Lower lobe of right lung (tissue), 2 donors: ENCODE results near the gene LRRC28. TPM values are rescaled to one million over a fixed set of nuclear protein-coding genes. Genes with fewer than 3 reads are reported as not detected.

Experiments
- ATAC-seq, 2 donors: fragments of 200-7000 bp; cut with Tn5 transposase; one replicate each; pipeline ENCODE4 v1.9.1; 2020 to 2022; ENCODE audit warnings: mild to moderate bottlenecking in 2 of 2, moderate library complexity in 2 of 2
- DNase-seq: peaks from one replicate; pipeline ENCODE4 v3.0.0-alpha.2; 2020
- H3K27ac ChIP-seq: fragments of 200-600 bp; one replicate; pipeline ENCODE4 v1.8.0; 2022
- H3K27me3 ChIP-seq: fragments of 200-600 bp; one replicate; pipeline ENCODE4 v1.8.0; 2022; ENCODE audit warnings: low read depth
- H3K36me3 ChIP-seq: fragments of 200-600 bp; one replicate; pipeline ENCODE4 v1.8.0; 2022; ENCODE audit warnings: mild to moderate bottlenecking
- H3K4me1 ChIP-seq: fragments of 200-600 bp; one replicate; pipeline ENCODE4 v1.8.0; 2022
- H3K4me3 ChIP-seq: fragments of 200-600 bp; one replicate; pipeline ENCODE4 v1.8.0; 2022; ENCODE audit warnings: mild to moderate bottlenecking
- H3K9me3 ChIP-seq: fragments of 200-600 bp; one replicate; pipeline ENCODE4 v1.8.0; 2022
- intact Hi-C: fragments of 100-400 bp; cut with DNase I; formaldehyde crosslinking; loops from one replicate; pipeline ENCODE4 v1.11.0; 2022
- total RNA-seq: library from RNA; stranded (reverse); fragmentation: NEBNext Ultra II Directional; extraction: Animal tissue kit (Norgen Biotek cat#: 25700); gene quantifications from one replicate; pipeline ENCODE4 v1.2.1, GENCODE V29; 2021
- TF ChIP-seq, protein P1 (sequence below): fragments of 200-600 bp; IDR thresholded peaks from one replicate; pipeline ENCODE4 v1.8.0; 2022; ENCODE audit warnings: antibody characterized with exemption, mild to moderate bottlenecking
- donor health status: DM: no; HTN: yes; CAD: no; lungs with severe emphysema.

The LRRC28 gene
- total RNA-seq, 1 donor from 2014 or later: 23.8 TPM

DNA sequence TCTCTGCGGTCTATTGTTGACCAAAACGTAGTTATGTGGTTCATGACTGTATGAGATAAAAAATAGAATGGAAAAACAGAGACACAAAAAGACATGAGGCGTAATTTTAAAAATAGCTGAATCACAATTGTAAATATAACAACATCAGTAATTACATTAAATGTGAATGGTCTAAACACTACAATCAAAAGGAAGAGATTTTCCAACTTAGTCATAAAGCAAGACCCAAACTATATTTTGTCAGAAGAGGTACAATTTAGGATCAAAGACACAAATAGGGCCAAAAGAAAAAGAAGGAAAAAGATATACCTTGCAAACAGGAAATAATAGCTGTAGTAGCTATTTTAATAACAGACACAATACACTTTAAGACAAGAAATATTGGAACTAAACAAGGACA lies 61.5 kb downstream of the LRRC28 start:
- H3K4me3 ChIP-seq: no peak overlapping the region
- no peak overlapping the region for H3K27ac ChIP-seq
- no peaks in the 10 kb centered on the region for H3K27me3 ChIP-seq
- no peaks in the 10 kb centered on the region for H3K4me1 ChIP-seq
- H3K36me3 ChIP-seq: no peaks in the 10 kb centered on the region
- no peak for DNase-seq
- peaks cover 5% of the 10 kb centered on the region for H3K9me3 ChIP-seq
- TF ChIP-seq, protein P1, sequence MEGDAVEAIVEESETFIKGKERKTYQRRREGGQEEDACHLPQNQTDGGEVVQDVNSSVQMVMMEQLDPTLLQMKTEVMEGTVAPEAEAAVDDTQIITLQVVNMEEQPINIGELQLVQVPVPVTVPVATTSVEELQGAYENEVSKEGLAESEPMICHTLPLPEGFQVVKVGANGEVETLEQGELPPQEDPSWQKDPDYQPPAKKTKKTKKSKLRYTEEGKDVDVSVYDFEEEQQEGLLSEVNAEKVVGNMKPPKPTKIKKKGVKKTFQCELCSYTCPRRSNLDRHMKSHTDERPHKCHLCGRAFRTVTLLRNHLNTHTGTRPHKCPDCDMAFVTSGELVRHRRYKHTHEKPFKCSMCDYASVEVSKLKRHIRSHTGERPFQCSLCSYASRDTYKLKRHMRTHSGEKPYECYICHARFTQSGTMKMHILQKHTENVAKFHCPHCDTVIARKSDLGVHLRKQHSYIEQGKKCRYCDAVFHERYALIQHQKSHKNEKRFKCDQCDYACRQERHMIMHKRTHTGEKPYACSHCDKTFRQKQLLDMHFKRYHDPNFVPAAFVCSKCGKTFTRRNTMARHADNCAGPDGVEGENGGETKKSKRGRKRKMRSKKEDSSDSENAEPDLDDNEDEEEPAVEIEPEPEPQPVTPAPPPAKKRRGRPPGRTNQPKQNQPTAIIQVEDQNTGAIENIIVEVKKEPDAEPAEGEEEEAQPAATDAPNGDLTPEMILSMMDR: no peak
- no peak for ATAC-seq
- intact Hi-C loops: no loop called here

- Histone ChIP-seq H3K4me1 (no peaks in the 10 kb centered on the region), H3K9me3 (peaks cover 5% of the 10 kb centered on the region), H3K4me3 (no peak overlapping the region), H3K27me3 (no peaks in the 10 kb centered on the region), H3K36me3 (no peaks in the 10 kb centered on the region), H3K27ac (no peak overlapping the region)
- DNase-seq (no peak), ATAC-seq (no peak)
- TF ChIP-seq, protein P1: no peak
- intact Hi-C loops: no loop called here
Measured at GRCh38 chr15:99315636-99316035, 64.4 kb downstream of the LRRC28 start.

GRCh38 chr15:99320374-99321215 lies 69.3 kb downstream of the LRRC28 start:
- peaks cover 5% of the 10 kb centered on the region for H3K4me1 ChIP-seq
- no peak overlapping the region for H3K27ac ChIP-seq
- no peak overlapping the region for H3K4me3 ChIP-seq
- no peaks in the 10 kb centered on the region for H3K36me3 ChIP-seq
- H3K27me3 ChIP-seq: no peaks in the 10 kb centered on the region
- TF ChIP-seq, protein P1: no peak
- no peak for DNase-seq
- H3K9me3 ChIP-seq: no peaks in the 10 kb centered on the region
- intact Hi-C loops: no loop called here
- no peak for ATAC-seq

DNA sequence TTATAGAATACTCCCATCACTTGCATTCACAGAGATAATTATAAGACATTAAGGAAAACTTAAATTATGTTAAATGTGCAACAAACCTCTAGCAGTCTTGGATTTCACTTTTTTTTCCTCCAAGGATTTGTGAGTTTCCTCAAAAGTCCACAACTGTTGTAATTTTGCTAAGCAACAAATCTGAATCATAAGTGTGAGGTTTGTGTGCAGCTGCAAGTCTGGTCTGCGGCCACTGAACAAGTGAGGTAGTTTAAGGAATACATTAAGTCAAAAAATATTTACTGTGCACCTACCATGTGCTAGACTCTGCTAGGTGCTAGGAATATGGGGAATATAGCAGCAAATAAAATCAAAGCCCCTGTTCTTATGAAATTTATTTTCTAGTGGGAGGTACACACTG lies 70.2 kb downstream of the LRRC28 start:
- peaks cover 5% of the 10 kb centered on the region for H3K4me1 ChIP-seq
- H3K27me3 ChIP-seq: no peaks in the 10 kb centered on the region
- ATAC-seq: no peak
- no peaks in the 10 kb centered on the region for H3K36me3 ChIP-seq
- H3K27ac ChIP-seq: no peak overlapping the region
- no peak overlapping the region for H3K4me3 ChIP-seq
- TF ChIP-seq, protein P1: no peak
- intact Hi-C loops: no loop called here
- no peaks in the 10 kb centered on the region for H3K9me3 ChIP-seq
- no peak for DNase-seq

DNA sequence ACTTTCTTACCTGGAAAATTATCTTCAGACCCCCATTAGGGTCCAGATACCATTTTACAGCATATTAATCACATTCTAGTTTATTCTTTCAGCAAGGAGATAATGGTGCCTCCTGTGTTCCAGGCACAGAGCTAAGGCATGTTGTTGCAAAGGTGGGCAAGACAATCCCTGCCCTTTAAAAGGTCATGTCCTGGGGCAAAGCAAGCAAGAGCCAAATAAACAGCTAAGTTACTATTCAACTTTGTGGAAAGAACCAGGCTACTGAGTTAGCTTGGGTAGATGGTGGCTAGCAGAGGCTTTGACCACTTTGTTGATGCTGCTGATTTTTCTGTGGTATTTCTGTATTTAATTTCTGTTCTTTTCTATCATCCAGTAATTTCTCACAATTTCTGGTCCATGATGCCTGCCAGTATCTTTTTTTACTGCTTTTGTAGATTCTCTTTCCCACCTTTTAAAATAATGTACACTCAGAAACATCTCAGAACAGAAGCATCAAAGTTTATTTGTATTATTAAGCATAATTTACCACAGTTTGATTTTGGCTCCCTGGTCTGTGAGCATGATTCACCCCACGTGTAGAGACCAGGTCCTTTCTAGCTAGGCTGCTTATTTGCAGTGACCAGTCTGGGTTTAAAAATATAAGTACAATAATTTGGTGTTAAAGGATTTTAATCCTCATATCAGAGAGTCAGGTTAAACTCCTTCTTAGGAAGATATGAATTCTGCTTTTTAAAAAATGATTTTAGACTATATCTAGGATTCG lies 71.5 kb downstream of the LRRC28 start:
- H3K27me3 ChIP-seq: no peaks in the 10 kb centered on the region
- TF ChIP-seq, protein P1: no peak
- H3K36me3 ChIP-seq: no peaks in the 10 kb centered on the region
- no peak for ATAC-seq
- intact Hi-C loops: no loop called here
- H3K4me1 ChIP-seq: peaks cover 5% of the 10 kb centered on the region
- H3K27ac ChIP-seq: no peak overlapping the region
- no peak for DNase-seq
- no peaks in the 10 kb centered on the region for H3K9me3 ChIP-seq
- no peak overlapping the region for H3K4me3 ChIP-seq
